Measurements from ENCODE around the gene PACSIN1. TPM values are rescaled to one million over a fixed set of nuclear protein-coding genes. Genes with fewer than 3 reads are reported as not detected.

PACSIN1 gene
- total and polyA plus RNA-seq, 7 donors: 0.36 to 1.9 (median 0.68) TPM; not detected in 2

DNA sequence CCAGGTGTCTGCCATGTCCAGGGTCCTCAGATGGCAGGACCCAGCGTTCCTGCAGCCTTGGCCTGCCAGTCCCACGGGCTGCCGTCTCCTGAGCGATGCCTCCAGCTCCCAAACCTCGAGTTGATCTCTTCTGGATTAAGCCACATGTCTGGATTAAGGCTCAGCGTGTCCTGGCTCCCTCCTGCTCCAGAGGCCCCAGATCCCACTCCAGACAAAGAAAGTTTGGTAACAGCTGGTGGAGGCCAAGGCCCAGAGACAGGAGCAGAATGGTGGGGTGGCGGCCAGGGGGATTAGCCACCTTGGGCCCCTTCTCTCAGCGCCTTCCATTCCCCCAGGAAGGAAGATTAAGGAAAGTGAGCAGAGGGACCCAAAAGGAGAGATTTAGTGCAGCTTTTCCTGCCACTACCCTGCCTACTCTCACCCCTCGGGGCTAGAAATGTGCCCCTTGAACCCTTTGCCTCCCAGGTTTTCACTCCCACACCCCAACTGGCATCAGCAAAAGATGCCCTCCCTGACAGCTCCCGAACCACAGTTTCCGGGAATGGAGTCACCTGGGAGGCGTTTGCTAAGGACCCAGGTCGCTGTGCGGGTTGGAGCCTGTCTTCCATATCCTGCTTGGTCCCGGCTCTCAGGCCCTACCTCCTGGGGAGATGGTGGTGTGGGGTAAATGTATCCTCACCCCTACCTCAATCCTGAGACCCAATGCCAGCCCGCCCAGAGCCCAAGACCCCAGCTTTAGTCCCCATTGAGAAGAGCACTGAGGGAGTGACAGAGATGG is 83.3 kb downstream of the PACSIN1 start:
- no peak overlapping the region for H3K27ac ChIP-seq
- peaks cover 0 to 16% (median 11%) of the 10 kb centered on the region in 4 donors for H3K4me1 ChIP-seq
- WGBS, 2 donors: 85 to 90% methylated on average over 16 of the region's 16 CpGs
- intact Hi-C loops (cut with DNase I): no loop called here
- H3K4me3 ChIP-seq: no peak overlapping the region
- TF ChIP-seq EP300 (IDR thresholded peaks at IDR 0.05) (no peak), POLR2A (IDR thresholded peaks at IDR 0.05) (no peak), POLR2AphosphoS5 (IDR thresholded peaks at IDR 0.05) (no peak)
- TF ChIP-seq, protein P1, sequence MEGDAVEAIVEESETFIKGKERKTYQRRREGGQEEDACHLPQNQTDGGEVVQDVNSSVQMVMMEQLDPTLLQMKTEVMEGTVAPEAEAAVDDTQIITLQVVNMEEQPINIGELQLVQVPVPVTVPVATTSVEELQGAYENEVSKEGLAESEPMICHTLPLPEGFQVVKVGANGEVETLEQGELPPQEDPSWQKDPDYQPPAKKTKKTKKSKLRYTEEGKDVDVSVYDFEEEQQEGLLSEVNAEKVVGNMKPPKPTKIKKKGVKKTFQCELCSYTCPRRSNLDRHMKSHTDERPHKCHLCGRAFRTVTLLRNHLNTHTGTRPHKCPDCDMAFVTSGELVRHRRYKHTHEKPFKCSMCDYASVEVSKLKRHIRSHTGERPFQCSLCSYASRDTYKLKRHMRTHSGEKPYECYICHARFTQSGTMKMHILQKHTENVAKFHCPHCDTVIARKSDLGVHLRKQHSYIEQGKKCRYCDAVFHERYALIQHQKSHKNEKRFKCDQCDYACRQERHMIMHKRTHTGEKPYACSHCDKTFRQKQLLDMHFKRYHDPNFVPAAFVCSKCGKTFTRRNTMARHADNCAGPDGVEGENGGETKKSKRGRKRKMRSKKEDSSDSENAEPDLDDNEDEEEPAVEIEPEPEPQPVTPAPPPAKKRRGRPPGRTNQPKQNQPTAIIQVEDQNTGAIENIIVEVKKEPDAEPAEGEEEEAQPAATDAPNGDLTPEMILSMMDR (IDR thresholded peaks at IDR 0.05): no peak
- no peaks in the 10 kb centered on the region for H3K9me3 ChIP-seq
- H3K36me3 ChIP-seq: no peaks in the 10 kb centered on the region
- no peaks in the 10 kb centered on the region for H3K27me3 ChIP-seq
- DNase-seq: no peak

DNA sequence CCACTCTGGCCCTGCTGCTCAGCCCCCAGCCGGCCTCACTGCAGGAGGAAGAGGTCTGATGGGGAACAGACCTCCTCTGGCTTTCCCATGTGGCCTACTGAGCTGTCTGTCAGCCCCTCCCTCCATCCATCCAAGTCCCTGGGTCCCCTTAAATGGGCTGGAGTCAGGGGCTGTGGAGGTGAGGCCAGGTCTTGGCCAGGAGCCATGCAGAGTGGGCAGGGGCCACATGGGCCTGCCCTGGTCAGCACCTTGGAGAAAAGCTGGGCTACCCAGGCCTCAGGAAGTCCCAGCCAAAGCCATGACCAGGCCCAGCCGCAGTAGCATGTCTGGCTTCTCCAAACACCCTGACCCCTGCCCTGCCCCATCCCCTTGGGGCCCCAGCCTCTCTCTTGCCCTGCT is 83.9 kb downstream of the PACSIN1 start:
- TF ChIP-seq POLR2AphosphoS5 (IDR thresholded peaks at IDR 0.05): no peak
- TF ChIP-seq, protein P1 (IDR thresholded peaks at IDR 0.05): no peak
- no peak for TF ChIP-seq POLR2A (IDR thresholded peaks at IDR 0.05)
- no peak for TF ChIP-seq EP300 (IDR thresholded peaks at IDR 0.05)
- no peaks in the 10 kb centered on the region for H3K36me3 ChIP-seq
- H3K4me3 ChIP-seq: no peak overlapping the region
- no peaks in the 10 kb centered on the region for H3K27me3 ChIP-seq
- H3K9me3 ChIP-seq: no peaks in the 10 kb centered on the region
- intact Hi-C loops (cut with DNase I): no loop called here
- WGBS, 2 donors: 86 to 89% methylated on average over 2 of the region's 2 CpGs
- H3K27ac ChIP-seq: no peak overlapping the region
- H3K4me1 ChIP-seq: peaks cover 0 to 16% (median 11%) of the 10 kb centered on the region in 4 donors
- DNase-seq: no peak

GRCh38 chr6:34551720-34552119 is 85.8 kb downstream of the PACSIN1 start:
- TF ChIP-seq EP300 (IDR thresholded peaks at IDR 0.05) (no peak), POLR2A (IDR thresholded peaks at IDR 0.05) (no peak), POLR2AphosphoS5 (IDR thresholded peaks at IDR 0.05) (no peak)
- TF ChIP-seq, protein P1 (IDR thresholded peaks at IDR 0.05): no peak
- 93 to 94% methylated on average over 8 of the region's 8 CpGs for WGBS, 2 donors
- Histone ChIP-seq H3K9me3 (no peaks in the 10 kb centered on the region), H3K27ac (no peak overlapping the region), H3K36me3 (no peaks in the 10 kb centered on the region), H3K4me1 (peaks cover 0 to 8% (median 5%) of the 10 kb centered on the region in 4 donors), H3K27me3 (no peaks in the 10 kb centered on the region), H3K4me3 (no peak overlapping the region)
- intact Hi-C loops (cut with DNase I): no loop called here
- no peak for DNase-seq

DNA sequence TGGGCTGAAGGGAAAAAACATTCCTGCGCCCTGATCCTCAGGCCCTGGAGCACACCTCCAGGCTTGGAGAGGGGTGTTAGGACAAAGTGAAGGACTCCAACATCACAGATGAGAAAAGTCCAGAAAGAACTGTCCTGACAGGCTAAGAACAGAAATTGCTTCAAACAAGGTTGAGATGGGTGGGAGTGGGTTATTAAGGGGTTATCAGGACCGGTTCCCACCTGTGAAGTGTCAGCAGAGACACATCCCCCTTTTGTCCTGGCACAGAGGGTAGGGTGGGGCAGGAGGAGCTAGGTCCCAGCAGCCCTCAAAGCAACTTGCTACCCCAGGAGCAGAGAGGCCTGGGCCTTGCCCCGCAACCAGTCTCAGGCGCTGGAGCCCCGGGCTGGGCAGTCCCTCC is 86.7 kb downstream of the PACSIN1 start:
- no peaks in the 10 kb centered on the region for H3K4me1 ChIP-seq
- WGBS, 2 donors: 83 to 89% methylated on average over 5 of the region's 5 CpGs
- no peak for DNase-seq
- intact Hi-C loops (cut with DNase I): no loop called here
- no peaks in the 10 kb centered on the region for H3K27me3 ChIP-seq
- TF ChIP-seq EP300 (IDR thresholded peaks at IDR 0.05): no peak
- TF ChIP-seq, protein P1 (IDR thresholded peaks at IDR 0.05): no peak
- TF ChIP-seq POLR2AphosphoS5 (IDR thresholded peaks at IDR 0.05): no peak
- no peak for TF ChIP-seq POLR2A (IDR thresholded peaks at IDR 0.05)
- H3K27ac ChIP-seq: no peak overlapping the region
- H3K36me3 ChIP-seq: no peaks in the 10 kb centered on the region
- H3K9me3 ChIP-seq: no peaks in the 10 kb centered on the region
- H3K4me3 ChIP-seq: no peak overlapping the region
